Measurements from ENCODE around the gene CLASP1.
"Not testable (repeated sequence)": the region's sequence is repeated elsewhere in the genome, so short reads cannot be mapped to it uniquely, and the experiment has no call there.

CLASP1 gene

GRCh38 chr2:121670181-121670580 is 20.9 kb upstream of the CLASP1 start:
- Mint-ChIP-seq H3K4me1 (no peaks in the 10 kb centered on the region), H3K27ac (no peak overlapping the region), H3K36me3 (no peaks in the 10 kb centered on the region), H3K4me3 (no peak overlapping the region), H3K9me3 (peaks cover 13% of the 10 kb centered on the region)
- no peak for ATAC-seq
- DNase-seq (ENCODE audit: low spot score in 2 of 2), result no peak

- peak overlapping the region; percentile 76 for H3K27ac Mint-ChIP-seq
These were observed 18.4 kb upstream of the CLASP1 start for GRCh38 chr2:121667618-121668017.

GRCh38 chr2:121666042-121666441 is 16.8 kb upstream of the CLASP1 start:
- H3K4me3 Mint-ChIP-seq, result no peak overlapping the region

More at GRCh38 chr2:121667618-121668017, 18.4 kb upstream of the CLASP1 start:
- Mint-ChIP-seq H3K4me3 (no peak overlapping the region), H3K4me1 (no peaks in the 10 kb centered on the region), H3K36me3 (no peaks in the 10 kb centered on the region), H3K9me3 (peaks cover 5% of the 10 kb centered on the region)
- DNase-seq (ENCODE audit: low spot score in 2 of 2), result no peak
- no peak for ATAC-seq

GRCh38 chr2:121665504-121665903 is 16.2 kb upstream of the CLASP1 start:
- H3K9me3 Mint-ChIP-seq, result no peaks in the 10 kb centered on the region
- no peaks in the 10 kb centered on the region for H3K36me3 Mint-ChIP-seq
- H3K4me1 Mint-ChIP-seq, result no peaks in the 10 kb centered on the region
- H3K27ac Mint-ChIP-seq, result no peak overlapping the region
- DNase-seq (ENCODE audit: low spot score in 2 of 2) (no peak), ATAC-seq (no peak)
- no peak overlapping the region for H3K4me3 Mint-ChIP-seq

More at GRCh38 chr2:121666042-121666441, 16.8 kb upstream of the CLASP1 start:
- Mint-ChIP-seq H3K9me3 (no peaks in the 10 kb centered on the region), H3K27ac (no peak overlapping the region), H3K4me1 (no peaks in the 10 kb centered on the region), H3K36me3 (no peaks in the 10 kb centered on the region)
- DNase-seq (ENCODE audit: low spot score in 2 of 2) (no peak), ATAC-seq (no peak)

- Mint-ChIP-seq H3K27ac (no peak overlapping the region), H3K4me1 (no peaks in the 10 kb centered on the region), H3K9me3 (no peaks in the 10 kb centered on the region), H3K36me3 (no peaks in the 10 kb centered on the region), H3K4me3 (no peak overlapping the region)
- no peak for ATAC-seq
- no peak for DNase-seq (ENCODE audit: low spot score in 2 of 2)
These were observed 15.5 kb upstream of the CLASP1 start for GRCh38 chr2:121664713-121665112.

GRCh38 chr2:121664086-121664485 is 14.8 kb upstream of the CLASP1 start:
- DNase-seq (ENCODE audit: low spot score in 2 of 2), result no peak
- Mint-ChIP-seq H3K36me3 (no peaks in the 10 kb centered on the region), H3K27ac (no peak overlapping the region), H3K4me1 (peaks cover under 1% of the 10 kb centered on the region), H3K4me3 (no peak overlapping the region), H3K9me3 (no peaks in the 10 kb centered on the region)
- ATAC-seq, result no peak

GRCh38 chr2:121663434-121663833 is 14.2 kb upstream of the CLASP1 start:
- no peak for ATAC-seq
- H3K9me3 Mint-ChIP-seq, result no peaks in the 10 kb centered on the region
- DNase-seq (ENCODE audit: low spot score in 2 of 2), result no peak
- H3K27ac Mint-ChIP-seq, result no peak overlapping the region
- no peaks in the 10 kb centered on the region for H3K36me3 Mint-ChIP-seq
- peaks cover 5% of the 10 kb centered on the region for H3K4me1 Mint-ChIP-seq
- no peak overlapping the region for H3K4me3 Mint-ChIP-seq

- Mint-ChIP-seq H3K9me3 (no peaks in the 10 kb centered on the region), H3K27ac (no peak overlapping the region), H3K36me3 (no peaks in the 10 kb centered on the region), H3K4me1 (peaks cover 9% of the 10 kb centered on the region), H3K4me3 (no peak overlapping the region)
- DNase-seq (ENCODE audit: low spot score in 2 of 2), result no peak
- ATAC-seq, result no peak
These were observed 13.4 kb upstream of the CLASP1 start for GRCh38 chr2:121662656-121663055.

- H3K4me1 Mint-ChIP-seq, result peaks cover 9% of the 10 kb centered on the region
- H3K4me3 Mint-ChIP-seq, result no peak overlapping the region
- no peak overlapping the region for H3K27ac Mint-ChIP-seq
- no peak for DNase-seq (ENCODE audit: low spot score in 2 of 2)
- H3K9me3 Mint-ChIP-seq, result no peaks in the 10 kb centered on the region
- no peak for ATAC-seq
- H3K36me3 Mint-ChIP-seq, result no peaks in the 10 kb centered on the region
These were observed 10.7 kb upstream of the CLASP1 start for GRCh38 chr2:121659933-121660332.

GRCh38 chr2:121658393-121658792 is 9.1 kb upstream of the CLASP1 start:
- DNase-seq (ENCODE audit: low spot score in 2 of 2); H3K4me3 Mint-ChIP-seq; H3K36me3 Mint-ChIP-seq; ATAC-seq; H3K9me3 Mint-ChIP-seq: not testable (repeated sequence)
- H3K27ac Mint-ChIP-seq, result peak overlapping the region; percentile 32
- peaks cover 24% of the 10 kb centered on the region for H3K4me1 Mint-ChIP-seq

GRCh38 chr2:121653035-121653434 is 3.8 kb upstream of the CLASP1 start:
- ATAC-seq (no peak), DNase-seq (ENCODE audit: low spot score in 2 of 2) (no peak)
- Mint-ChIP-seq H3K36me3 (peaks cover 31% of the 10 kb centered on the region), H3K4me3 (no peak overlapping the region), H3K27ac (peak overlapping the region; percentile 55), H3K4me1 (peaks cover 42% of the 10 kb centered on the region), H3K9me3 (no peaks in the 10 kb centered on the region)

GRCh38 chr2:121650315-121650930 is 1.2 kb upstream of the CLASP1 start:
- DNase-seq (ENCODE audit: low spot score in 2 of 2) (peak in 1 of 2 donors; percentile 59), ATAC-seq (peak; percentile 1)
- Mint-ChIP-seq H3K36me3 (peaks cover 44% of the 10 kb centered on the region), H3K27ac (peak overlapping the region; percentile 99), H3K4me1 (peaks cover 54% of the 10 kb centered on the region), H3K4me3 (peak overlapping the region; percentile 91), H3K9me3 (no peaks in the 10 kb centered on the region)

GRCh38 chr2:121649596-121650314 is 493 bp upstream of the CLASP1 start:
- Mint-ChIP-seq H3K4me1 (peaks cover 58% of the 10 kb centered on the region), H3K4me3 (peak overlapping the region; percentile 91), H3K36me3 (peaks cover 44% of the 10 kb centered on the region), H3K9me3 (no peaks in the 10 kb centered on the region), H3K27ac (peak overlapping the region; percentile 99)
- ATAC-seq (peak; percentile 97), DNase-seq (ENCODE audit: low spot score in 2 of 2) (peak; percentile 82 to 95)

GRCh38 chr2:121648206-121649148 is 785 bp downstream of the CLASP1 start:
- Mint-ChIP-seq H3K27ac (peak overlapping the region; percentile 99), H3K4me1 (peaks cover 45% of the 10 kb centered on the region), H3K36me3 (peaks cover 44% of the 10 kb centered on the region), H3K9me3 (no peaks in the 10 kb centered on the region), H3K4me3 (peak overlapping the region; percentile 91)
- DNase-seq (ENCODE audit: low spot score in 2 of 2) (peak in 1 of 2 donors; percentile 85), ATAC-seq (peak; percentile 54)

GRCh38 chr2:121647396-121647795 is 1.9 kb downstream of the CLASP1 start:
- peak overlapping the region; percentile 91 for H3K4me3 Mint-ChIP-seq
- ATAC-seq (no peak), DNase-seq (ENCODE audit: low spot score in 2 of 2) (no peak)
- H3K36me3 Mint-ChIP-seq, result peaks cover 50% of the 10 kb centered on the region
- no peaks in the 10 kb centered on the region for H3K9me3 Mint-ChIP-seq
- no peak overlapping the region for H3K27ac Mint-ChIP-seq
- H3K4me1 Mint-ChIP-seq, result peaks cover 41% of the 10 kb centered on the region

Data from stimulated activated effector memory CD8-positive, alpha-beta T cell treated with anti-CD3 and anti-CD28 coated beads, Interleukin-12 subunit alpha, Interleukin-12 subunit beta, amount 100 ng/mL, for 72 hours (primary cell).